ENCODE results near the gene CCP110. TPM values are rescaled to one million over a fixed set of nuclear protein-coding genes. Genes with fewer than 3 reads are reported as not detected.

CCP110 gene
- total RNA-seq, 2 experiments from 2014 or later, result 22.6 to 38.4 TPM

DNA sequence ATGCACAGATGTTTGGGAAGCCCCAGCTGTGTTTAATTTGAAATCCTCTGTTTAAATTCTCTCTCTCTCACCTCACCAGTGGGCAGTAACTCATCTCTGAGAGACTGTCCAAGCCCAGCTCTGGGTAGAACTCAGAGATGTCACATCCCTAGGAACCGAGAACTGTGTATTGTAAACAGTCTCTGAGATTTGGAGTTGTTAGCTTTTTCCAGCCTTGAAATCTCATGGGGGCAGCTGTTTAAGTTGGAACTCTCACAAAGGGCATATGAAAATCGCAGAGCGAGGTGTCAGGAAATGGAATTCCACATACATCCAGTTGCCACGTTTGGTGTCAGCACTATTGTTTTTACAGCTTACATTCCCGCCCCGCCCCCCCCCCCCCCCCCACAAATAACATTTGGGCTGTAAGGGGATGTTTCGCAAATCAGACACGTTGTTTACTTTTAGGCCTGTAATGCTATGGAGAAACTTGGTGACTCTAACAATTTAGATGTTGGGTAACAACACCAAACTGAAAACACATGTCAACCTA lies 66.1 kb downstream of the CCP110 start:
- no peak overlapping the region for H2AFZ ChIP-seq (ENCODE audit: low read length)
- no peaks in the 10 kb centered on the region for H3K4me1 ChIP-seq (ENCODE audit: insufficient read depth, low read length, poor library complexity, severe bottlenecking)
- H3K27ac ChIP-seq (ENCODE audit: low read depth, low read length, poor library complexity, severe bottlenecking), result no peak overlapping the region
- no peak overlapping the region for H3K4me2 ChIP-seq (ENCODE audit: low read length)
- no TSS peak for BruUV-seq (replicated peaks)
- no peaks in the 10 kb centered on the region for H3K9me2 ChIP-seq (ENCODE audit: insufficient read depth, low read length)
- H3K36me3 ChIP-seq (ENCODE audit: insufficient read depth, low read length), result peaks cover 27% of the 10 kb centered on the region
- no peak for TF ChIP-seq EZH2phosphoT487 (IDR thresholded peaks at IDR 0.05; ENCODE audit: borderline replicate concordance, low read depth, low read length)
- TF ChIP-seq, protein P1, sequence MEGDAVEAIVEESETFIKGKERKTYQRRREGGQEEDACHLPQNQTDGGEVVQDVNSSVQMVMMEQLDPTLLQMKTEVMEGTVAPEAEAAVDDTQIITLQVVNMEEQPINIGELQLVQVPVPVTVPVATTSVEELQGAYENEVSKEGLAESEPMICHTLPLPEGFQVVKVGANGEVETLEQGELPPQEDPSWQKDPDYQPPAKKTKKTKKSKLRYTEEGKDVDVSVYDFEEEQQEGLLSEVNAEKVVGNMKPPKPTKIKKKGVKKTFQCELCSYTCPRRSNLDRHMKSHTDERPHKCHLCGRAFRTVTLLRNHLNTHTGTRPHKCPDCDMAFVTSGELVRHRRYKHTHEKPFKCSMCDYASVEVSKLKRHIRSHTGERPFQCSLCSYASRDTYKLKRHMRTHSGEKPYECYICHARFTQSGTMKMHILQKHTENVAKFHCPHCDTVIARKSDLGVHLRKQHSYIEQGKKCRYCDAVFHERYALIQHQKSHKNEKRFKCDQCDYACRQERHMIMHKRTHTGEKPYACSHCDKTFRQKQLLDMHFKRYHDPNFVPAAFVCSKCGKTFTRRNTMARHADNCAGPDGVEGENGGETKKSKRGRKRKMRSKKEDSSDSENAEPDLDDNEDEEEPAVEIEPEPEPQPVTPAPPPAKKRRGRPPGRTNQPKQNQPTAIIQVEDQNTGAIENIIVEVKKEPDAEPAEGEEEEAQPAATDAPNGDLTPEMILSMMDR (conservative IDR thresholded peaks at IDR 0.05; ENCODE audit: low read length), result no peak
- no peak overlapping the region for H3K4me3 ChIP-seq (ENCODE audit: low read depth, low read length, poor library complexity, severe bottlenecking)
- no peaks in the 10 kb centered on the region for H3K79me2 ChIP-seq (ENCODE audit: insufficient read depth, low read depth, low read length)
- DNase-seq (ENCODE audit: low spot score), result no peak
- CTCF ChIA-PET (ENCODE audit: unreplicated experiment), result no interaction called here
- POLR2A ChIA-PET, result interaction anchor here (0.6 to 1.6 kb wide), 3 partner anchors 10 to 318 kb away, joined by 3 to 4 read pairs (median 4); no protein-coding TSS in a partner anchor
- intact Hi-C loops (cut with micrococcal nuclease; ENCODE audit: unreplicated experiment), result no loop called here
- H4K20me1 ChIP-seq (ENCODE audit: insufficient read depth, low read length), result no peaks in the 10 kb centered on the region
- H3K9me3 ChIP-seq (ENCODE audit: low read length), result no peaks in the 10 kb centered on the region

DNA sequence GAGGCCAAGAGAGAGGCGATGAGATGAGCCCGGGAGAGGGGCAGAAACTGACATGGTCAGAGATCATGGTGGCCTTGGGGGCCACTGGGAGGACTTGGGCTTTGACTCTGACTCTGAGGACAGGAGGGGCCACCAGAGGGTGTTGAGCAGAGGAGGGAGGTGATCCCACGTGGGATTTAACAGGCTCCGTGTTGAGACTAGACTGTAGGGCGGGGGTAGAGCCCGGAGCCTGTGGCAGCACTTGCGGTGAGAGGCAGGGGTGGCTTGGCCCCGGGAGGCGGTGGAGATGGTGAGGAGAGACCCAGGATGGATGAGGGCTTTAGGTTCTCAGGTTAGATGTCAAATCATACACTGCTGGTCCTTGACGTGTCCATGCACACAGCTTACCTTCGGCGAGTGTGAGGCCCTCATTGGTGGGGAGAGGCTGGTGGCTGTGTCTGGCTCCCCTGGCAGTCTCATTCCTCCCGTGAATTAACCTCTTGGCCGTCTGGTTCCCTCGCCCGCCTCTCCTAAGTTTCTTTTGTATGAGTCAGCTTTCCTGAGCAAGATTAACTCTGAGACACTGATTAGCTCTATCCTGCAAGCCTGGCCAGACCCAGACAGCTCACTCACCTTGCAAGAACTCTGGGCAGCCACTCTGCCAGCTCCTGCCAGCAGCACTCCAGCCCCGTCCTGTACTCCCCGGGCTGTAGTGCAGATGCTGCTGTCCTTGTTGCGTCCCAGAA lies 71.5 kb downstream of the CCP110 start:
- Histone ChIP-seq H3K9me2 (ENCODE audit: insufficient read depth, low read length) (no peaks in the 10 kb centered on the region), H3K27ac (ENCODE audit: low read depth, low read length, poor library complexity, severe bottlenecking) (no peak overlapping the region), H3K4me3 (ENCODE audit: low read depth, low read length, poor library complexity, severe bottlenecking) (no peak overlapping the region), H3K4me1 (ENCODE audit: insufficient read depth, low read length, poor library complexity, severe bottlenecking) (no peaks in the 10 kb centered on the region), H4K20me1 (ENCODE audit: insufficient read depth, low read length) (no peaks in the 10 kb centered on the region), H2AFZ (ENCODE audit: low read length) (no peak overlapping the region), H3K36me3 (ENCODE audit: insufficient read depth, low read length) (peaks cover 30% of the 10 kb centered on the region), H3K4me2 (ENCODE audit: low read length) (no peak overlapping the region), H3K79me2 (ENCODE audit: insufficient read depth, low read depth, low read length) (no peaks in the 10 kb centered on the region), H3K9me3 (ENCODE audit: low read length) (no peaks in the 10 kb centered on the region)
- no peak for TF ChIP-seq EZH2phosphoT487 (IDR thresholded peaks at IDR 0.05; ENCODE audit: borderline replicate concordance, low read depth, low read length)
- TF ChIP-seq, protein P1 (conservative IDR thresholded peaks at IDR 0.05; ENCODE audit: low read length), result no peak
- ChIA-PET CTCF (ENCODE audit: unreplicated experiment) (no interaction called here), POLR2A (no interaction called here)
- DNase-seq (ENCODE audit: low spot score), result no peak
- BruUV-seq (replicated peaks), result no TSS peak
- intact Hi-C loops (cut with micrococcal nuclease; ENCODE audit: unreplicated experiment), result no loop called here

All from OCI-LY7 (cell line).